ENCODE results near the gene BDNF. TPM values are rescaled to one million over a fixed set of nuclear protein-coding genes. Genes with fewer than 3 reads are reported as not detected.

BDNF gene
- total and polyA plus RNA-seq, 8 donors: 0.04 to 0.15 (median 0.09) TPM

GRCh38 chr11:27623945-27624523 lies 76.2 kb downstream of the BDNF start:
- Histone ChIP-seq H3K27me3 (no peaks in the 10 kb centered on the region), H3K4me3 (no peak overlapping the region), H3K36me3 (no peaks in the 10 kb centered on the region), H3K4me1 (no peaks in the 10 kb centered on the region), H3K27ac (no peak overlapping the region), H3K9me3 (no peaks in the 10 kb centered on the region)
- no peak for TF ChIP-seq CTCF (IDR thresholded peaks at IDR 0.05)
- no peak for FAIRE-seq
- no peak for DNase-seq
- 78 to 83% methylated on average over 5 of the region's 5 CpGs for WGBS, 2 donors
- no peak for ATAC-seq
- intact Hi-C loops (cut with DNase I): no loop called here

GRCh38 chr11:27622541-27623300 lies 77.5 kb downstream of the BDNF start:
- no peaks in the 10 kb centered on the region for H3K27me3 ChIP-seq
- H3K36me3 ChIP-seq: no peaks in the 10 kb centered on the region
- H3K4me3 ChIP-seq: no peak overlapping the region
- no peaks in the 10 kb centered on the region for H3K9me3 ChIP-seq
- WGBS, 2 donors: 68% methylated on average over 6 of the region's 6 CpGs
- intact Hi-C loops (cut with DNase I): no loop called here
- H3K4me1 ChIP-seq: no peaks in the 10 kb centered on the region
- no peak overlapping the region for H3K27ac ChIP-seq
- ATAC-seq (no peak), DNase-seq (no peak), FAIRE-seq (no peak)
- no peak for TF ChIP-seq CTCF (IDR thresholded peaks at IDR 0.05)

GRCh38 chr11:27621405-27622161 lies 78.7 kb downstream of the BDNF start:
- ATAC-seq: no peak
- Histone ChIP-seq H3K9me3 (no peaks in the 10 kb centered on the region), H3K4me3 (no peak overlapping the region), H3K27ac (no peak overlapping the region), H3K36me3 (no peaks in the 10 kb centered on the region), H3K4me1 (no peaks in the 10 kb centered on the region), H3K27me3 (no peaks in the 10 kb centered on the region)
- TF ChIP-seq CTCF (IDR thresholded peaks at IDR 0.05): no peak
- intact Hi-C loops (cut with DNase I): no loop called here
- FAIRE-seq: no peak
- no peak for DNase-seq
- WGBS, 2 donors: 63 to 77% methylated on average over 4 of the region's 4 CpGs

DNA sequence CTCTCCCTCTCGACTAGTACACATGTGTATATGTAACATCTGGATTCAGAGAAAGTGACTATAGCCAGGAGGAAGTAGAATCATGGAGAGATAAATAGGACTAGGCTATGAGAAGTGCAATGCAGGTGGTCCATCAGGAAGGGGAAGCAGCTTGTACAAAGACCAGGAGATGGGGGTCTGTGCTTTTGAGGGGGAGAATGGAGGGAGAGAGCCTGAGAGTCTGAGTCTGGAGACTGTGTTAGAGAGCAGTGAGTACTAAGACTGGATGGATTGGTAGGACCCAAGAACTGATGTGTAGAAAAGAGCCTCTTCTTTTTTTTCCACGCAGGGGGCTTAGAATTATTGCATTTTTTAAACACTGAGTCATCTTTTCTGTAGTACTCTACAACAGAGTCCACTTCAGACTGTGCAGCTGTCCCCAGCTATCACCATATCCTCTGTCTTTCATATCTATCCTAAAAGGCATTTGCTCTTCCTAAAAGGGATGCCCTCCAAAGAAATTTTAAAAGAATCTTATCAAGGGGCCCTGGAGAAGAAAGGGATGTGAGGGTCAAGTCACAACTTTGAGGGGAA lies 80.4 kb downstream of the BDNF start:
- FAIRE-seq (no peak), ATAC-seq (no peak), DNase-seq (no peak)
- Histone ChIP-seq H3K36me3 (no peaks in the 10 kb centered on the region), H3K27me3 (no peaks in the 10 kb centered on the region), H3K4me1 (no peaks in the 10 kb centered on the region), H3K27ac (no peak overlapping the region), H3K9me3 (no peaks in the 10 kb centered on the region), H3K4me3 (no peak overlapping the region)
- intact Hi-C loops (cut with DNase I): no loop called here
- TF ChIP-seq CTCF (IDR thresholded peaks at IDR 0.05): no peak
- WGBS, 2 donors: 60 to 64% methylated on average over 2 of the region's 2 CpGs

All from pancreas (tissue), 10 donors.